OCI-LY1 (cell line): Measurements from ENCODE around the gene TRPM3.

Experiments
- EZH2 ChIP-seq: fragments of 200-600 bp; sonication (generic), shearing (Covaris generic); IDR thresholded peaks from 2 replicates; pipeline ENCODE4 v1.8.0; 2017; ENCODE audit warnings: borderline replicate concordance, mixed run types, mild to moderate bottlenecking, antibody characterized with exemption, low read length, moderate library complexity, mixed read lengths
- TF ChIP-seq, protein P1 (sequence below): fragments of 200-600 bp; sonication (generic), shearing (Covaris generic); IDR thresholded peaks from 2 replicates; pipeline ENCODE4 v1.5.1; 2017; ENCODE audit warnings: mild to moderate bottlenecking, antibody characterized with exemption, low read length, moderate library complexity, mixed read lengths

DNA sequence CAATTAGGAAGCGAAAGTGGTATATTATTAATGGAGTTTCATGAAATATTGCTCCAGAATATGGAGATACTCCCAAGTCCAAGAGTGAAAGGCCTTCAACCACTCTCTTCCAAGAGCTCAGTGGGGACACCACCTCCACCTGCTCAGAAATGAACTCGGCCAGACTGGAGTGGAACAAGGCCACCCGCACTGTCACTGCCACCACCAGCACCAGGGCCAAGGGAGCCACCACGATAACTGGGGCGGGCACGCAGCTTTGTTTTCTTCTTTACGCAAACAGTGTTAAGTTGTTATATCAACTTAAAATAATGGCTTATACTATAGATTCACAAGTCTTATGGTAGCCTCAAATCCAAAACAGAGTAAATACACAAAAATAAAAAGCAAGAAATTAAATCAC, 204.1 kb downstream of the TRPM3 start:
- TF ChIP-seq, protein P1, sequence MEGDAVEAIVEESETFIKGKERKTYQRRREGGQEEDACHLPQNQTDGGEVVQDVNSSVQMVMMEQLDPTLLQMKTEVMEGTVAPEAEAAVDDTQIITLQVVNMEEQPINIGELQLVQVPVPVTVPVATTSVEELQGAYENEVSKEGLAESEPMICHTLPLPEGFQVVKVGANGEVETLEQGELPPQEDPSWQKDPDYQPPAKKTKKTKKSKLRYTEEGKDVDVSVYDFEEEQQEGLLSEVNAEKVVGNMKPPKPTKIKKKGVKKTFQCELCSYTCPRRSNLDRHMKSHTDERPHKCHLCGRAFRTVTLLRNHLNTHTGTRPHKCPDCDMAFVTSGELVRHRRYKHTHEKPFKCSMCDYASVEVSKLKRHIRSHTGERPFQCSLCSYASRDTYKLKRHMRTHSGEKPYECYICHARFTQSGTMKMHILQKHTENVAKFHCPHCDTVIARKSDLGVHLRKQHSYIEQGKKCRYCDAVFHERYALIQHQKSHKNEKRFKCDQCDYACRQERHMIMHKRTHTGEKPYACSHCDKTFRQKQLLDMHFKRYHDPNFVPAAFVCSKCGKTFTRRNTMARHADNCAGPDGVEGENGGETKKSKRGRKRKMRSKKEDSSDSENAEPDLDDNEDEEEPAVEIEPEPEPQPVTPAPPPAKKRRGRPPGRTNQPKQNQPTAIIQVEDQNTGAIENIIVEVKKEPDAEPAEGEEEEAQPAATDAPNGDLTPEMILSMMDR: no peak
- no peak for TF ChIP-seq EZH2
